ENCODE results near the gene RAPGEF5.

DNA sequence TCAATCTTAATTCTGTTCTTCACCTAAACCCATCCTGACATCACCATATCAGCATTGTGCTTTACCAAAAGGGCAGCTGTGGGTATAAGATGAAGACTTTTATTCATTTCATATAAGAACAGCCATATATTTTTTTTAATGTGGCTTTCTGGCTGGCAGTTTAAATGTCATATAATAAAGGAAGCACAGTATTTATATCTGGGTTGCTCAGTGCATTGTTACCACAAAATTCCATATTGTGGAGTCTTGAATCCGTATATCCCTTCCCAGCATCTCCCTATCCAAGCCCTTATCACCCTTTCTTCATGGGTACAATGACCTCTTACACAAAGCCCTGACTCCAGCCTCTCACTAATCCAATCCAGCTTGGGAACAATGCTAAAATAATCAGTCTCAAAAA is 125.8 kb downstream of the RAPGEF5 start:
- TF ChIP-seq FOS (IDR thresholded peaks at IDR 0.05; ENCODE audit: borderline replicate concordance, insufficient read depth, low read length) (no peak), POLR2AphosphoS5 (IDR thresholded peaks at IDR 0.05; ENCODE audit: insufficient read depth, low read depth, low read length) (no peak), EZH2 (IDR thresholded peaks at IDR 0.05; ENCODE audit: borderline replicate concordance, low read depth, low read length, severe bottlenecking) (no peak), POLR2A (IDR thresholded peaks at IDR 0.05; ENCODE audit: low read depth, low read length) (no peak), MYC (IDR thresholded peaks at IDR 0.05; ENCODE audit: low read depth, low read length) (no peak), JUN (IDR thresholded peaks at IDR 0.05; ENCODE audit: borderline replicate concordance, insufficient read depth, insufficient read length, low read depth) (no peak), GATA2 (IDR thresholded peaks at IDR 0.05; ENCODE audit: insufficient read depth, insufficient read length, low read depth, low read length) (no peak)
- TF ChIP-seq, protein P1, sequence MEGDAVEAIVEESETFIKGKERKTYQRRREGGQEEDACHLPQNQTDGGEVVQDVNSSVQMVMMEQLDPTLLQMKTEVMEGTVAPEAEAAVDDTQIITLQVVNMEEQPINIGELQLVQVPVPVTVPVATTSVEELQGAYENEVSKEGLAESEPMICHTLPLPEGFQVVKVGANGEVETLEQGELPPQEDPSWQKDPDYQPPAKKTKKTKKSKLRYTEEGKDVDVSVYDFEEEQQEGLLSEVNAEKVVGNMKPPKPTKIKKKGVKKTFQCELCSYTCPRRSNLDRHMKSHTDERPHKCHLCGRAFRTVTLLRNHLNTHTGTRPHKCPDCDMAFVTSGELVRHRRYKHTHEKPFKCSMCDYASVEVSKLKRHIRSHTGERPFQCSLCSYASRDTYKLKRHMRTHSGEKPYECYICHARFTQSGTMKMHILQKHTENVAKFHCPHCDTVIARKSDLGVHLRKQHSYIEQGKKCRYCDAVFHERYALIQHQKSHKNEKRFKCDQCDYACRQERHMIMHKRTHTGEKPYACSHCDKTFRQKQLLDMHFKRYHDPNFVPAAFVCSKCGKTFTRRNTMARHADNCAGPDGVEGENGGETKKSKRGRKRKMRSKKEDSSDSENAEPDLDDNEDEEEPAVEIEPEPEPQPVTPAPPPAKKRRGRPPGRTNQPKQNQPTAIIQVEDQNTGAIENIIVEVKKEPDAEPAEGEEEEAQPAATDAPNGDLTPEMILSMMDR (IDR thresholded peaks at IDR 0.05; ENCODE audit: extremely low read depth in 1 of 2, insufficient read depth in 1 of 2, low read depth in 1 of 2, low read length in 2 of 2): no peak
- TF ChIP-seq, protein P2, sequence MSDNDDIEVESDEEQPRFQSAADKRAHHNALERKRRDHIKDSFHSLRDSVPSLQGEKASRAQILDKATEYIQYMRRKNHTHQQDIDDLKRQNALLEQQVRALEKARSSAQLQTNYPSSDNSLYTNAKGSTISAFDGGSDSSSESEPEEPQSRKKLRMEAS (IDR thresholded peaks at IDR 0.05; ENCODE audit: insufficient read depth, insufficient read length): no peak

Measured in endothelial cell of umbilical vein (primary cell).